B cell (primary cell): ENCODE measurements around the gene SMURF2. TPM values are rescaled to one million over a fixed set of nuclear protein-coding genes. Genes with fewer than 3 reads are reported as not detected.

ENCODE experiments used
- ATAC-seq: fragments of 200-7000 bp; cut with Tn5 transposase; one replicate; pipeline ENCODE4 v1.10.0; 2021; ENCODE audit warnings: low read depth, mild to moderate bottlenecking, moderate number of reproducible peaks, moderate library complexity
- CTCF ChIA-PET: fragments of 350-600 bp; sonication (Branson Sonifier 250); formaldehyde crosslinking; loops from one replicate; lab custom pipeline; 2021; ENCODE audit warnings: antibody characterized with exemption, inconsistent platforms; lab: Charles Lee
- POLR2A ChIA-PET: fragments of 350-600 bp; sonication (Branson Sonifier 250); formaldehyde crosslinking; loops from one replicate; lab custom pipeline; 2021; ENCODE audit warnings: antibody characterized with exemption; lab: Charles Lee
- DNase-seq: peaks from one replicate; pipeline ENCODE4 v3.0.0; 2013
- H2AFZ ChIP-seq: 2 replicates; pipeline ENCODE4 v1.6.1; 2012; ENCODE audit warnings: mild to moderate bottlenecking, low read depth, low read length; ENCODE audit not compliant: insufficient read depth, poor library complexity, severe bottlenecking
- H3K27ac ChIP-seq, 2 donors: 1 replicate in 1 of 2; 2 replicates in 1 of 2; pipeline ENCODE4 v1.5.1; 2012 to 2013; ENCODE audit warnings: low read length in 2 of 2, mild to moderate bottlenecking in 2 of 2, moderate library complexity in 1 of 2
- H3K27me3 ChIP-seq, 4 experiments: fragments of 200-600 bp in 1 of 4; sonication (generic) in 1 of 4; replicated peaks in 1 of 4; 1 replicate in 2 of 4; 2 replicates in 2 of 4; pipeline versions ENCODE4 v1.6.1 to v1.7.0; 2013 to 2016; ENCODE audit warnings: low read length in 3 of 4, mild to moderate bottlenecking in 2 of 4, mixed read lengths in 1 of 4, moderate library complexity in 1 of 4; ENCODE audit not compliant: insufficient read depth in 4 of 4, control insufficient read depth in 3 of 4; ENCODE audit errors: control extremely low read depth in 1 of 4
- H3K36me3 ChIP-seq, 2 experiments: replicated peaks in 1 of 2; 1 replicate in 1 of 2; 2 replicates in 1 of 2; pipeline versions ENCODE4 v1.6.1 to v1.7.1; 2013; ENCODE audit warnings: low read length in 1 of 2; ENCODE audit not compliant: insufficient read depth in 2 of 2, control insufficient read depth in 1 of 2; ENCODE audit errors: control extremely low read depth in 1 of 2, extremely low read depth in 1 of 2
- H3K4me1 ChIP-seq, 2 donors: fragments of 200-600 bp in 1 of 2; sonication (generic) in 1 of 2; 1 replicate in 1 of 2; 2 replicates in 1 of 2; pipeline versions ENCODE4 v1.5.1 to v1.6.1; 2013 to 2017; ENCODE audit warnings: low read length in 2 of 2; ENCODE audit not compliant: control insufficient read depth in 2 of 2, insufficient read depth in 2 of 2
- H3K4me2 ChIP-seq: replicated peaks from 2 replicates; pipeline ENCODE3; 2012; ENCODE audit warnings: mild to moderate bottlenecking, low read depth, low read length; ENCODE audit not compliant: poor library complexity, severe bottlenecking
- H3K4me3 ChIP-seq, 5 experiments: fragments of 200-600 bp in 1 of 5; sonication (generic) in 1 of 5; 1 replicate in 3 of 5; 2 replicates in 2 of 5; pipeline versions ENCODE4 v1.5.1 to v1.7.0; 2011 to 2016; ENCODE audit warnings: low read length in 4 of 5, mild to moderate bottlenecking in 4 of 5, low read depth in 2 of 5, control low read depth in 1 of 5, moderate library complexity in 1 of 5; ENCODE audit not compliant: insufficient read depth in 1 of 5; ENCODE audit errors: control extremely low read depth in 1 of 5, extremely low read depth in 1 of 5
- H3K79me2 ChIP-seq: fragments of 200-600 bp; sonication (generic); one replicate; pipeline ENCODE4 v1.6.0; 2016; ENCODE audit warnings: low read length; ENCODE audit not compliant: control insufficient read depth, insufficient read depth
- H3K9ac ChIP-seq: fragments of 200-600 bp; sonication (generic); 2 replicates; pipeline ENCODE4 v1.6.1; 2017; ENCODE audit warnings: mild to moderate bottlenecking, low read length, moderate library complexity
- H3K9me3 ChIP-seq, 3 donors: one replicate each; pipeline versions ENCODE4 v1.6.1 to v1.7.1; 2013; ENCODE audit warnings: low read length in 2 of 3; ENCODE audit not compliant: control insufficient read depth in 2 of 3, insufficient read depth in 1 of 3; ENCODE audit errors: control extremely low read depth in 1 of 3
- H4K20me1 ChIP-seq: 2 replicates; pipeline ENCODE4 v1.6.0; 2012; ENCODE audit warnings: mild to moderate bottlenecking, low read length; ENCODE audit not compliant: insufficient read depth, control insufficient read depth, poor library complexity, severe bottlenecking
- H3K27ac Mint-ChIP-seq: one replicate; pipeline ENCODE4 v1.8.0; 2021; ENCODE audit warnings: mixed read lengths
- H3K27me3 Mint-ChIP-seq: one replicate; pipeline ENCODE4 v1.8.0; 2021; ENCODE audit warnings: mixed read lengths
- H3K4me1 Mint-ChIP-seq: one replicate; pipeline ENCODE4 v1.8.0; 2021; ENCODE audit warnings: mixed read lengths
- H3K4me3 Mint-ChIP-seq: one replicate; pipeline ENCODE4 v1.8.0; 2021; ENCODE audit warnings: mixed read lengths
- H3K9me3 Mint-ChIP-seq: one replicate; pipeline ENCODE4 v1.8.0; 2022; ENCODE audit warnings: mixed read lengths; ENCODE audit not compliant: insufficient read depth
- EZH2 ChIP-seq: IDR thresholded peaks from 2 replicates; pipeline ENCODE4 v1.6.1; 2012; ENCODE audit warnings: borderline replicate concordance, low read depth, mild to moderate bottlenecking, moderate library complexity, low read length; ENCODE audit not compliant: insufficient read depth, poor library complexity, severe bottlenecking
- WGBS: methylation state at CpG from one replicate; pipeline ENCODE4 v1.1.5; 2013; ENCODE audit warnings: missing lambda C conversion rate; ENCODE audit not compliant: insufficient coverage; 5-methylcytosine and 5-hydroxymethylcytosine counted together
- intact Hi-C: fragments of 100-400 bp; cut with micrococcal nuclease; formaldehyde crosslinking; loops from one replicate; pipeline ENCODE4 v1.10.0; 2022
- polyA plus RNA-seq: library from polyadenylated mRNA; depleted of rRNA; stranded (reverse); fragments of >200 nt; gene quantifications from 2 replicates; pipeline ENCODE4 v1.2.3, GENCODE V29; 2012
- total RNA-seq, 2 donors: library from RNA; stranded (reverse); fragments of 120-200 nt in 1 of 2; gene quantifications; 1 replicate in 1 of 2; 2 replicates in 1 of 2; pipeline versions ENCODE4 v1.2.3 to v1.2.4, GENCODE V29; 2013 to 2022
- TF ChIP-seq, protein P1 (sequence below): fragments of 200-600 bp; IDR thresholded peaks from one replicate; pipeline ENCODE4 v1.8.0; 2022; ENCODE audit warnings: antibody characterized with exemption, mild to moderate bottlenecking

The SMURF2 gene
- total and polyA plus RNA-seq, 2 donors (not counting 1 experiment from before 2014, with no cell fraction given), result 9.2 to 32.8 TPM

DNA sequence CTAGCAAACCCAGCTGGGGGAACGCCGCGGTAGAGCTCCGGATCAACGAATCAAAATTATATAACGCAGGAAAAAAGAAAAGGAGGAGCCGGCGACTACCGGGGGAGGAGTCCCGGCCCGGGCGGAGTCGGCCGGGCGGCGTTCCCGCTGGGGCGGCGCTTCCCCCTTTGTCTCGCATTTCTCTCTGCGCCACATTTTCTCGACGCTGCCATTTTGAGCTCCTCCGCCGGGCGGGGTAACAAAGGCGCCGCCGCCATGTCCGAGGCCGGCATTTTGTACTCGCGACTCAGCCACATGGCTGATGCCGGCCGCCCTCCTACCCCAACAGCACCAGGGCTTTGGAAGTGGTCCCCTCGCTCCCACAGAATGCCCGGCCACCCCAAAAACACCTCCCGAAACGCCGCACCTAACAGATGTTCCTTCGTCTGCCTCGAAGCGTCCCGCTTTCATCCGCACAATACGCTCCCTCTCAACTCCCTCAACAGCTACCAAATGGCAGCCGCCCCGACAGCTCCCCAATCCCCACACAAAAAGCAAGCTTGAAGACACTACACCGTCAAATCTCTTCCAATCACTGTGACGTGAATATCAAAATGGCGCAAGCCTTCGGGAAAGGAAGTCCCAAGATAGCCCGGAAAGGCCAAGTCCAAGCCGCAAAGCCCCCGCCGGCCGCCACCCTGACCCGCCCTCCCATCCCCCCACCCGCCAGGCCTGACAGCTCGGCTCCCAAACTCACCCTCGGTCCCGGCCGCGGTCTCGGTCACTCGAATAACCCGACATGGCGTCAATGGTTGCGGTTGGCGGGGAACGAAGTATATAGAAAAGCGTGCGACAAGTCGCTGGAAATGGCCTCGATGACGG, 156.5 kb downstream of the SMURF2 start:
- TF ChIP-seq, protein P1, sequence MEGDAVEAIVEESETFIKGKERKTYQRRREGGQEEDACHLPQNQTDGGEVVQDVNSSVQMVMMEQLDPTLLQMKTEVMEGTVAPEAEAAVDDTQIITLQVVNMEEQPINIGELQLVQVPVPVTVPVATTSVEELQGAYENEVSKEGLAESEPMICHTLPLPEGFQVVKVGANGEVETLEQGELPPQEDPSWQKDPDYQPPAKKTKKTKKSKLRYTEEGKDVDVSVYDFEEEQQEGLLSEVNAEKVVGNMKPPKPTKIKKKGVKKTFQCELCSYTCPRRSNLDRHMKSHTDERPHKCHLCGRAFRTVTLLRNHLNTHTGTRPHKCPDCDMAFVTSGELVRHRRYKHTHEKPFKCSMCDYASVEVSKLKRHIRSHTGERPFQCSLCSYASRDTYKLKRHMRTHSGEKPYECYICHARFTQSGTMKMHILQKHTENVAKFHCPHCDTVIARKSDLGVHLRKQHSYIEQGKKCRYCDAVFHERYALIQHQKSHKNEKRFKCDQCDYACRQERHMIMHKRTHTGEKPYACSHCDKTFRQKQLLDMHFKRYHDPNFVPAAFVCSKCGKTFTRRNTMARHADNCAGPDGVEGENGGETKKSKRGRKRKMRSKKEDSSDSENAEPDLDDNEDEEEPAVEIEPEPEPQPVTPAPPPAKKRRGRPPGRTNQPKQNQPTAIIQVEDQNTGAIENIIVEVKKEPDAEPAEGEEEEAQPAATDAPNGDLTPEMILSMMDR, result no peak
- no peak for TF ChIP-seq EZH2
- Histone ChIP-seq H3K27ac (peak overlapping the region; percentile 99 to 100), H3K79me2 (peaks cover 73% of the 10 kb centered on the region), H2AFZ (no peak overlapping the region), H3K4me1 (peaks cover 31 to 32% of the 10 kb centered on the region in 2 donors), H3K27me3 (no peaks in the 10 kb centered on the region), H4K20me1 (peaks cover 72% of the 10 kb centered on the region), H3K36me3 (peaks cover 3 to 65% of the 10 kb centered on the region in 2 experiments), H3K9ac (peak overlapping the region; percentile 100), H3K4me2 (peak overlapping the region; percentile 83), H3K9me3 (no peaks in the 10 kb centered on the region), H3K4me3 (peak overlapping the region; percentile 97 to 100 (median 99))
- intact Hi-C loops, result loop anchor here (1.0 to 5.0 kb wide), 8 partner anchors 8 to 953 kb away; partner anchors contain the start of genes DCAF7, FTSJ3, LIMD2 and POLG2
- peaks cover 59% of the 10 kb centered on the region for H3K4me1 Mint-ChIP-seq
- peak overlapping the region; percentile 99 for H3K27ac Mint-ChIP-seq
- DNase-seq (peak; percentile 94), ATAC-seq (peak; percentile 31)
- WGBS, result under 1% methylated on average over 62 of the region's 76 CpGs
- H3K27me3 Mint-ChIP-seq, result no peaks in the 10 kb centered on the region
- ChIA-PET CTCF (interaction anchor here (0.8 to 5.5 kb wide), 7 partner anchors 9 to 184 kb away, joined by 3 to 125 read pairs (median 5); partner anchors contain the start of gene POLG2), POLR2A (interaction anchor here (0.5 to 3.7 kb wide), 20 partner anchors 9 to 804 kb away, joined by 3 to 97 read pairs (median 5); partner anchors contain the start of genes CCDC47, DDX42, GNA13 and ICAM2)
- no peaks in the 10 kb centered on the region for H3K9me3 Mint-ChIP-seq
- H3K4me3 Mint-ChIP-seq, result peak overlapping the region; percentile 97
